Suprapubic skin (tissue), 4 donors: ENCODE data around the gene STK24. TPM values are rescaled to one million over a fixed set of nuclear protein-coding genes. Genes with fewer than 3 reads are reported as not detected.

ENCODE experiments used
- DNase-seq, 2 donors: peaks; one replicate each; pipeline ENCODE4 v3.0.0-alpha.2; 2019; ENCODE audit warnings: low spot score in 2 of 2
- H3K27ac ChIP-seq: fragments of 200-600 bp; sonication (generic); one replicate; pipeline ENCODE4 v1.5.1; 2019
- H3K27me3 ChIP-seq: fragments of 200-600 bp; sonication (generic); one replicate; pipeline ENCODE4 v1.5.1; 2019
- H3K36me3 ChIP-seq: fragments of 200-600 bp; sonication (generic); one replicate; pipeline ENCODE4 v1.5.1; 2019
- H3K4me1 ChIP-seq: fragments of 200-600 bp; sonication (generic); one replicate; pipeline ENCODE4 v1.5.1; 2019
- H3K4me3 ChIP-seq: fragments of 200-600 bp; sonication (generic); one replicate; pipeline ENCODE4 v1.5.1; 2019; ENCODE audit warnings: mild to moderate bottlenecking
- H3K9me3 ChIP-seq: fragments of 200-600 bp; sonication (generic); one replicate; pipeline ENCODE4 v1.5.1; 2019
- EP300 ChIP-seq: sonication (generic); formaldehyde crosslinking; IDR thresholded peaks from one replicate; pipeline ENCODE4 v1.6.1; 2017; ENCODE audit warnings: antibody characterized with exemption
- POLR2A ChIP-seq, 2 donors: fragments of 450-650 bp; IDR thresholded peaks; one replicate each; pipeline ENCODE4 v1.6.1; 2017; ENCODE audit warnings: antibody characterized with exemption in 2 of 2, mild to moderate bottlenecking in 2 of 2, moderate library complexity in 2 of 2
- POLR2AphosphoS5 ChIP-seq, 3 donors: sonication (generic); formaldehyde crosslinking; IDR thresholded peaks; one replicate each; pipeline ENCODE4 v1.6.1; 2017; ENCODE audit warnings: antibody characterized with exemption in 3 of 3
- WGBS: methylation state at CpG from one replicate; pipeline ENCODE4 v1.1.5; 2018; 5-methylcytosine and 5-hydroxymethylcytosine counted together
- total RNA-seq, 4 donors: library from RNA; depleted of rRNA; stranded (reverse); fragments of >200 nt; gene quantifications; one replicate each; pipeline ENCODE4 v1.1.0, GENCODE V29; 2016
- TF ChIP-seq, protein P1 (sequence below), 2 donors: fragments of 200-600 bp in 1 of 2; fragments of 450-650 bp in 1 of 2; sonication (generic) in 1 of 2; IDR thresholded peaks; one replicate each; pipeline ENCODE4 v1.5.1; 2016 to 2019; ENCODE audit warnings: antibody characterized with exemption in 2 of 2, mild to moderate bottlenecking in 1 of 2, moderate library complexity in 1 of 2

STK24 gene
- total RNA-seq, 4 donors from 2014 or later: 132 to 200 (median 176) TPM

GRCh38 chr13:98506322-98506721 is 70.6 kb downstream of the STK24 start:
- no peaks in the 10 kb centered on the region for H3K9me3 ChIP-seq
- peaks cover 98% of the 10 kb centered on the region for H3K4me1 ChIP-seq
- peaks cover 4% of the 10 kb centered on the region for H3K36me3 ChIP-seq
- H3K4me3 ChIP-seq: no peak overlapping the region
- DNase-seq: peak in 1 of 2 donors; percentile 52
- TF ChIP-seq POLR2AphosphoS5 (IDR thresholded peaks at IDR 0.05) (no peak), EP300 (no peak), POLR2A (IDR thresholded peaks at IDR 0.05) (no peak)
- TF ChIP-seq, protein P1, sequence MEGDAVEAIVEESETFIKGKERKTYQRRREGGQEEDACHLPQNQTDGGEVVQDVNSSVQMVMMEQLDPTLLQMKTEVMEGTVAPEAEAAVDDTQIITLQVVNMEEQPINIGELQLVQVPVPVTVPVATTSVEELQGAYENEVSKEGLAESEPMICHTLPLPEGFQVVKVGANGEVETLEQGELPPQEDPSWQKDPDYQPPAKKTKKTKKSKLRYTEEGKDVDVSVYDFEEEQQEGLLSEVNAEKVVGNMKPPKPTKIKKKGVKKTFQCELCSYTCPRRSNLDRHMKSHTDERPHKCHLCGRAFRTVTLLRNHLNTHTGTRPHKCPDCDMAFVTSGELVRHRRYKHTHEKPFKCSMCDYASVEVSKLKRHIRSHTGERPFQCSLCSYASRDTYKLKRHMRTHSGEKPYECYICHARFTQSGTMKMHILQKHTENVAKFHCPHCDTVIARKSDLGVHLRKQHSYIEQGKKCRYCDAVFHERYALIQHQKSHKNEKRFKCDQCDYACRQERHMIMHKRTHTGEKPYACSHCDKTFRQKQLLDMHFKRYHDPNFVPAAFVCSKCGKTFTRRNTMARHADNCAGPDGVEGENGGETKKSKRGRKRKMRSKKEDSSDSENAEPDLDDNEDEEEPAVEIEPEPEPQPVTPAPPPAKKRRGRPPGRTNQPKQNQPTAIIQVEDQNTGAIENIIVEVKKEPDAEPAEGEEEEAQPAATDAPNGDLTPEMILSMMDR (IDR thresholded peaks at IDR 0.05): no peak
- H3K27ac ChIP-seq: no peak overlapping the region
- 88% methylated on average over 12 of the region's 12 CpGs for WGBS
- H3K27me3 ChIP-seq: no peaks in the 10 kb centered on the region

DNA sequence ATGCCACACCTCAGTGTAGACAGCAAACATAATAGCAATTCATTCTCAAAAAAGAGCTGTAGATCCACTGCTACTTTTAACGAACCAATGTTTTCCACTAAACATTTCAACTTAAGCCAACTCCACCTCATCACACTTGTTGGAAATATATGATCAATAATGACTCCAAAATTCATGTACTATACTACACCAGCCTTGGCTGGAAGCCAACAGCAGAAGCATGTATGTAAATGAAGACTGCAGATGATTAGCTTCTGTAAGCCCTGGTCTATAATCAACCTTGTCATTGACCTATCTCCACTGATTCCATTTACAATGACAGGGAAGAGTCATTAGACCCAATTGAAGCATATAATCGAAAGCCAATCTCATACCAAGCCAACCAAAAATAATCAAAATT is 71.7 kb downstream of the STK24 start:
- Histone ChIP-seq H3K9me3 (no peaks in the 10 kb centered on the region), H3K27me3 (no peaks in the 10 kb centered on the region), H3K4me1 (peaks cover 98% of the 10 kb centered on the region), H3K36me3 (peaks cover 4% of the 10 kb centered on the region), H3K4me3 (no peak overlapping the region), H3K27ac (no peak overlapping the region)
- 93% methylated on average over 2 of the region's 2 CpGs for WGBS
- DNase-seq: no peak
- TF ChIP-seq POLR2A (IDR thresholded peaks at IDR 0.05) (no peak), EP300 (no peak), POLR2AphosphoS5 (IDR thresholded peaks at IDR 0.05) (no peak)
- TF ChIP-seq, protein P1 (IDR thresholded peaks at IDR 0.05): no peak

DNA sequence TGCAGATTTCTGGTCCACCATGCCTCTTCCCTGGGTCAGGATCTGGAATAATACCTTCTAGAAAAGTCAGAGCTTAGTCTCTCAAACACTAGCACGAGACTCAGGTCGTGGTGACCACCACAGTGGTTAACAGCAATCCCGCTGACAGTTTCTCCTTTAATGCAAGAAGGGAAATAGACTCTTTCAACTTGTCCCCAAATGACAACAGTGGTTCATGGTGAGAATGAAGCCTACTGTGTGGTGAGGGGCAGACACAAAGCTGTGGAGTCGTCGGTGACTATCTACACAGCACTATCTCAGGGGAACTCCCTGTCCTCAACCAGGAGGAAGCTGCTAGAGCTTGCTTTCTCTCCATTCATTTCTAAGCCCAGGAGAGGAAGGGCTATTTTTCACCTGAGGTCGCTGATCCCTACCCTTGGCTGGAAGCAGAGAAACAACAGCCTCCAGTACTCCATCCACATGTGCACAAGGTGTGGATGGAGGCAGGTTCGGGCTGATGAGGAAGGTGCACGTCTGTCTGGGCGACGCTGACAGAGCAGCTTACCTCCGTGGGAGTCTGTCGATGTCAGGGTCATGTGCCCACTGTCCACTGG is 72.4 kb downstream of the STK24 start:
- H3K27ac ChIP-seq: no peak overlapping the region
- peaks cover 8% of the 10 kb centered on the region for H3K36me3 ChIP-seq
- TF ChIP-seq POLR2AphosphoS5 (IDR thresholded peaks at IDR 0.05): no peak
- TF ChIP-seq, protein P1 (IDR thresholded peaks at IDR 0.05): no peak
- no peak for TF ChIP-seq POLR2A (IDR thresholded peaks at IDR 0.05)
- TF ChIP-seq EP300: no peak
- no peak overlapping the region for H3K4me3 ChIP-seq
- no peak for DNase-seq
- H3K27me3 ChIP-seq: no peaks in the 10 kb centered on the region
- no peaks in the 10 kb centered on the region for H3K9me3 ChIP-seq
- 81% methylated on average over 12 of the region's 12 CpGs for WGBS
- H3K4me1 ChIP-seq: peaks cover 98% of the 10 kb centered on the region

DNA sequence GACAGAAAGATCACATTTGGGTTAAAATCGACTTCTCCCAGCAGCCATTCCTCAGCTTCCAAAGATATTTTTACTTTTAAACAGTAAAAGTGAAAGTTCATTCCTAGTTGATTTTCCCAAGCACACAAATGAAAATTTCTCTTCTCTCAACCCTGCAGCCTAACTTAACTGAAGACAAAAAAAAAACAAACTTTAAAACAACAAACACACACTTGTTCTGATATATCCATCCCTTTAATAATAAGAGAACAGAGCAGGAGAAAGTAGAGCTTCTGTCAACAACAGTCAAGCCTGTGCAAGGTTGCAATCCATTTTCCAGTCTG is 72.9 kb downstream of the STK24 start:
- H3K9me3 ChIP-seq: no peaks in the 10 kb centered on the region
- H3K4me3 ChIP-seq: no peak overlapping the region
- H3K27me3 ChIP-seq: no peaks in the 10 kb centered on the region
- DNase-seq: no peak
- H3K27ac ChIP-seq: no peak overlapping the region
- peaks cover 96% of the 10 kb centered on the region for H3K4me1 ChIP-seq
- H3K36me3 ChIP-seq: peaks cover 12% of the 10 kb centered on the region
- 68% methylated on average over 1 of the region's 1 CpG for WGBS
- TF ChIP-seq, protein P1 (IDR thresholded peaks at IDR 0.05): no peak
- TF ChIP-seq POLR2AphosphoS5 (IDR thresholded peaks at IDR 0.05): no peak
- no peak for TF ChIP-seq EP300
- no peak for TF ChIP-seq POLR2A (IDR thresholded peaks at IDR 0.05)

DNA sequence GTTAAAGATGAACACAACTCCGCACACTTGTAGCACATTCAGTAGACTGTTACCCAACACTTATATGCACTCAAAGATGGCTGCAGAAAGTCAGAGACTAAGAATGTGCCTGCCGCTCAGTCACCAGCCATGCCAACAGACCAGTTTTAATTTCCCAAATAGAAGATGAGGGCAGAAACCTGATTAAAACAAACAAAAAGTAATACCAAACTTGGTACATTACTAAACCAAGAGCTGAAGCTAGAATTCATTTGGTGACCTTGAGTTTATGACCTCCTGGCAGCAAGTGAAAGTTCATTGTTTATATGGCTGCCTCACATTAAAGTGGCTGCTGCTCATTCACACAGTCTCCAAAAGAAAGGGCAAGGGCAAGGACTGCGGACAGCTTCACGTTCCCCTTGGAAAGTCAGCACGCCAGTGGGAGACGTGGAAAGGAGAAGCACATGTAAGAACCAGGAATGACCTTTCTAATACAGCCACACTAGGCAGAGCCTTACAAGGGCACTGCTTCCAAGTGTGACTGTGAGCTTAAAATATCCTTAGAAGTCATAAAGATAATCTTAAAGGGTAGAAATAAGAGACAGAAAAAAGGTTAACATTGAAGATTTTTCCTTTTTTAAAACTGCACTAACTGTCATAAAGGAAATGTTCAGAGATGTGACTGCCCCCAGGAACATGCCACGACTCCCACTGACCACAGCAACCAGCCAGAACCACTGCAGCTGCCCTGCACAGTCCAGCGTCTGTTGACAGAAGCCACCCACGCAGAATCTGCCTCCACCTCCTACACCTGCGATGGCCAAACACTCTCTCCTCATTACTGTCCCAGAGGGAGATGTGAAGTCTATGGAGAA is 73.5 kb downstream of the STK24 start:
- Histone ChIP-seq H3K27me3 (no peaks in the 10 kb centered on the region), H3K9me3 (no peaks in the 10 kb centered on the region), H3K4me1 (peaks cover 90% of the 10 kb centered on the region), H3K4me3 (no peak overlapping the region), H3K36me3 (peaks cover 16% of the 10 kb centered on the region), H3K27ac (peak overlapping the region; percentile 18)
- peak in 1 of 2 donors; percentile 49 for DNase-seq
- WGBS: 65% methylated on average over 10 of the region's 10 CpGs
- TF ChIP-seq POLR2AphosphoS5 (IDR thresholded peaks at IDR 0.05): no peak
- no peak for TF ChIP-seq POLR2A (IDR thresholded peaks at IDR 0.05)
- no peak for TF ChIP-seq EP300
- TF ChIP-seq, protein P1 (IDR thresholded peaks at IDR 0.05): no peak
